K562 (cell line): ENCODE data around the gene MEIG1. TPM values are rescaled to one million over a fixed set of nuclear protein-coding genes. Genes with fewer than 3 reads are reported as not detected.

ENCODE experiments used
- ATAC-seq: fragments of 200-7000 bp; cut with Tn5 transposase; 3 replicates; pipeline ENCODE4 v1.9.1; 2020; ENCODE audit warnings: moderate library complexity
- BruUV-seq: library from RNA; stranded (reverse); fragments of 400-500 nt; replicated peaks from 2 replicates; lab custom pipeline; 2021; lab: Mats Ljungman, UMichigan
- CTCF ChIA-PET: fragments of 300-600 bp; formaldehyde crosslinking; extraction: SDS; loops from one replicate; lab custom pipeline; 2021; ENCODE audit warnings: low intra/inter-chr PET ratio; lab: Yijun Ruan, JAX
- POLR2A ChIA-PET: fragments of 300-600, 350-650 bp; sonication (Branson Sonifier 250); formaldehyde crosslinking; extraction: SDS; loops from one replicate; lab custom pipeline; 2021; ENCODE audit warnings: antibody characterized with exemption, inconsistent platforms; lab: Yijun Ruan, JAX
- DNase-seq, 4 experiments: peaks; one replicate each; pipeline versions ENCODE4 v3.0.0 to v3.0.0-alpha.2; 2011 to 2018; ENCODE audit warnings: low spot score in 3 of 4, mixed read lengths in 3 of 4; ENCODE audit errors: extremely low read depth in 1 of 4
- FAIRE-seq: peaks from 2 replicates; lab custom pipeline; 2011; peaks lifted over from hg19 to GRCh38; lab: Jason Lieb, UNC
- H2AFZ ChIP-seq: 2 replicates; pipeline ENCODE4 v1.6.0; 2011; ENCODE audit warnings: low read depth, low read length, control low read depth, inconsistent platforms
- H3K27ac ChIP-seq: fragments of 200-600 bp; 3 replicates; pipeline ENCODE4 v1.8.0; 2011; ENCODE audit warnings: low read depth, mild to moderate bottlenecking, control low read depth, inconsistent platforms, low read length, moderate library complexity, mixed read lengths; ENCODE audit errors: extremely low read depth
- H3K27me3 ChIP-seq, 2 experiments: fragments of 300-600 bp in 1 of 2; 2 replicates in 1 of 2; 3 replicates in 1 of 2; pipeline versions ENCODE4 v1.6.0 to v1.8.0; 2011; ENCODE audit warnings: inconsistent platforms in 2 of 2, low read length in 2 of 2, mild to moderate bottlenecking in 1 of 2, mixed read lengths in 1 of 2, moderate library complexity in 1 of 2; ENCODE audit not compliant: control insufficient read depth in 2 of 2, insufficient read depth in 2 of 2
- H3K36me3 ChIP-seq: fragments of 300-600 bp; 3 replicates; pipeline ENCODE4 v1.8.0; 2011; ENCODE audit warnings: mild to moderate bottlenecking, low read length, inconsistent platforms; ENCODE audit not compliant: control insufficient read depth, insufficient read depth
- H3K4me1 ChIP-seq, 2 experiments: fragments of 200-600 bp in 1 of 2; replicated peaks in 1 of 2; 2 replicates in 1 of 2; 3 replicates in 1 of 2; pipeline versions ENCODE4 v1.5.1 to v1.8.0; 2011; ENCODE audit warnings: inconsistent platforms in 2 of 2, low read length in 2 of 2, mild to moderate bottlenecking in 1 of 2, mixed read lengths in 1 of 2, moderate library complexity in 1 of 2; ENCODE audit not compliant: control insufficient read depth in 2 of 2, insufficient read depth in 2 of 2
- H3K4me2 ChIP-seq: 2 replicates; pipeline ENCODE4 v1.6.1; 2011; ENCODE audit warnings: low read length, control low read depth, inconsistent platforms, mixed read lengths; ENCODE audit not compliant: insufficient read depth
- H3K4me3 ChIP-seq: fragments of 200-600 bp; sonication (generic), shearing (Covaris generic); 2 replicates; pipeline ENCODE4 v1.5.1; 2016; ENCODE audit warnings: control low read depth, inconsistent platforms
- H3K79me2 ChIP-seq: fragments of 200-600 bp; 3 replicates; pipeline ENCODE4 v1.8.0; 2011; ENCODE audit warnings: low read length, inconsistent platforms; ENCODE audit not compliant: control insufficient read depth, insufficient read depth
- H3K9ac ChIP-seq, 2 experiments: 2 replicates each; pipeline versions ENCODE4 v1.6.0 to v1.6.1; 2011; ENCODE audit warnings: low read depth in 2 of 2, low read length in 2 of 2, control low read depth in 1 of 2, inconsistent platforms in 1 of 2, mild to moderate bottlenecking in 1 of 2, mixed read lengths in 1 of 2; ENCODE audit not compliant: insufficient read depth in 1 of 2
- H3K9me1 ChIP-seq: one replicate; pipeline ENCODE4 v1.6.0; 2011; ENCODE audit warnings: inconsistent platforms, mild to moderate bottlenecking, low read length, moderate library complexity; ENCODE audit not compliant: control insufficient read depth, insufficient read depth
- H3K9me3 ChIP-seq: replicated peaks from 2 replicates; pipeline ENCODE4 v1.5.1; 2011; ENCODE audit warnings: low read depth, low read length, inconsistent platforms; ENCODE audit not compliant: control insufficient read depth, insufficient read depth
- H4K20me1 ChIP-seq: replicated peaks from 2 replicates; pipeline ENCODE4 v1.6.1; 2011; ENCODE audit warnings: low read length, inconsistent platforms, mixed read lengths; ENCODE audit not compliant: control insufficient read depth, insufficient read depth
- CCAR2 ChIP-seq: fragments of 200-400 bp; formaldehyde crosslinking; IDR thresholded peaks from 2 replicates; pipeline ENCODE4 v1.6.1; 2017; ENCODE audit warnings: mild to moderate bottlenecking, low read depth, low read length
- CUX1 ChIP-seq: fragments of 200-800 bp; sonication (Bioruptor generic); IDR thresholded peaks from 2 replicates; pipeline ENCODE4 v1.6.1; 2016; ENCODE audit warnings: missing genetic modification characterization, missing compliant biosample characterization
- IRF1 ChIP-seq: sonication (generic); formaldehyde crosslinking; IDR thresholded peaks from 2 replicates; pipeline ENCODE4 v1.8.0; 2022; ENCODE audit warnings: missing genetic modification reagents, mild to moderate bottlenecking, borderline replicate concordance
- L3MBTL2 ChIP-seq: fragments of 450-650 bp; IDR thresholded peaks from 2 replicates; pipeline ENCODE4 v1.6.1; 2016; ENCODE audit warnings: mild to moderate bottlenecking, moderate library complexity
- NFRKB ChIP-seq: fragments of 450-650 bp; IDR thresholded peaks from 2 replicates; pipeline ENCODE4 v1.6.1; 2016; ENCODE audit warnings: low read depth
- SAFB2 ChIP-seq: fragments of 200-400 bp; formaldehyde crosslinking; IDR thresholded peaks from 2 replicates; pipeline ENCODE4 v1.6.1; 2018; ENCODE audit warnings: borderline replicate concordance, low read length, low read depth, moderate library complexity; ENCODE audit not compliant: severe bottlenecking
- SLC30A9 ChIP-seq: fragments of 250-450 bp; sonication (Bioruptor Pico); IDR thresholded peaks from 2 replicates; pipeline ENCODE4 v1.8.0; 2022; ENCODE audit warnings: mild to moderate bottlenecking, moderate library complexity
- SREBF1 ChIP-seq: fragments of 150-350 bp; IDR thresholded peaks from 2 replicates; pipeline ENCODE4 v1.6.1; 2014; ENCODE audit warnings: antibody characterized with exemption, low read depth, low read length, borderline replicate concordance
- SRSF7 ChIP-seq: fragments of 200-400 bp; formaldehyde crosslinking; optimal IDR thresholded peaks from 2 replicates; pipeline ENCODE3; 2017; ENCODE audit warnings: mild to moderate bottlenecking, low read depth, low read length
- THRAP3 ChIP-seq: fragments of 450-650 bp; IDR thresholded peaks from 2 replicates; pipeline ENCODE4 v1.6.1; 2016; ENCODE audit warnings: mild to moderate bottlenecking, inconsistent platforms, borderline replicate concordance
- WGBS: fragments of 100-300 bp; shearing (Covaris generic); methylation state at CpG from one replicate; pipeline ENCODE4 v1.1.6; 2016; ENCODE audit warnings: low coverage, mixed read lengths; ENCODE audit not compliant: insufficient coverage; ENCODE audit errors: missing lambda C conversion rate; 5-methylcytosine and 5-hydroxymethylcytosine counted together
- in situ Hi-C: fragments of 300-500 bp; cut with MboI; formaldehyde crosslinking; loops from 4 replicates; pipeline ENCODE4 v1.15.0; 2018; ENCODE audit warnings: inconsistent platforms, mixed read lengths
- intact Hi-C: fragments of 100-400 bp; cut with micrococcal nuclease; formaldehyde crosslinking; loops from 2 replicates; pipeline ENCODE4 v1.14.2; 2022
- polyA plus RNA-seq, 8 experiments: library from polyadenylated mRNA; depleted of rRNA in 4 of 8; stranded (reverse) in 5 of 8; unstranded in 3 of 8; fragments of >200 nt; fragmentation: Nextera tagmentation in 2 of 8; fragmentation: Illumina TruSeq in 1 of 8; extraction: Ambion mirVana in 2 of 8; extraction: Trizol in 1 of 8; gene quantifications; 2 replicates each; pipeline versions ENCODE4 v1.2.1 to v1.2.3, GENCODE V29; 2011 to 2014; ENCODE audit warnings: inconsistent platforms in 1 of 8, missing spikeins in 1 of 8
- total RNA-seq, 7 experiments: library from RNA; depleted of rRNA in 6 of 7; stranded (reverse); fragments of >200 nt in 6 of 7; fragmentation: Illumina TruSeq in 2 of 7; extraction: Trizol in 2 of 7; gene quantifications; 2 replicates each; pipeline versions ENCODE4 v1.2.1 to v1.2.3, GENCODE V29; 2011 to 2021; ENCODE audit warnings: low replicate concordance in 1 of 7

The MEIG1 gene
- total and polyA plus RNA-seq, 9 of the 15 experiments (the other 6 are each of a cell fraction or from before 2014, with no cell fraction given), result 0.19 to 1.7 (median 0.54) TPM; not detected in 3

GRCh38 chr10:14911801-14912200 is 47.4 kb upstream of the MEIG1 start (continued):
- TF ChIP-seq L3MBTL2 (no peak), NFRKB (no peak)

- ATAC-seq, result no peak
- WGBS, result 96% methylated on average over 2 of the region's 2 CpGs
- intact Hi-C loops, result no loop called here
Measured at GRCh38 chr10:14916600-14916999, 42.6 kb upstream of the MEIG1 start.

More at GRCh38 chr10:14916600-14916999, 42.6 kb upstream of the MEIG1 start:
- Histone ChIP-seq H3K4me3 (no peak overlapping the region), H3K9me1 (no peaks in the 10 kb centered on the region), H3K79me2 (no peaks in the 10 kb centered on the region), H3K27ac (no peak overlapping the region), H3K9ac (no peak overlapping the region), H3K4me2 (no peak overlapping the region), H3K9me3 (peaks cover 14% of the 10 kb centered on the region), H2AFZ (no peak overlapping the region), H3K4me1 (no peaks in the 10 kb centered on the region), H3K36me3 (peaks cover 87% of the 10 kb centered on the region), H4K20me1 (no peaks in the 10 kb centered on the region), H3K27me3 (no peaks in the 10 kb centered on the region)
- CTCF ChIA-PET, result no interaction called here
- POLR2A ChIA-PET, result interaction anchor here (0.7 kb wide), 1 partner anchor 23 kb away, joined by 3 read pairs; no protein-coding TSS in a partner anchor
- no TSS peak for BruUV-seq
- in situ Hi-C loops, result no loop called here
- DNase-seq (no peak), FAIRE-seq (no peak)
- TF ChIP-seq CCAR2 (no peak), SLC30A9 (CRISPR knock-in tag) (no peak), SREBF1 (no peak), IRF1 (CRISPR knock-in tag) (no peak), CUX1 (CRISPR knock-in tag) (no peak), SAFB2 (no peak), SRSF7 (no peak), THRAP3 (no peak)
- TF ChIP-seq, all 486 proteins: peak for 0
